Muscle of back (tissue), 11 donors: ENCODE data around the gene KDM7A. TPM values are rescaled to one million over a fixed set of nuclear protein-coding genes. Genes with fewer than 3 reads are reported as not detected.
"Not testable (repeated sequence)": the region's sequence is repeated elsewhere in the genome, so short reads cannot be mapped to it uniquely, and the experiment has no call there.

Experiments used
- DNase-seq, 3 donors: peaks; one replicate each; pipeline versions ENCODE4 v3.0.0 to v3.0.0-alpha.2; 2013
- polyA plus RNA-seq, 10 donors: library from polyadenylated mRNA; unstranded; fragments of 120-200 nt; gene quantifications; one replicate each; pipeline ENCODE4 v1.2.1, GENCODE V29; 2013; ENCODE audit not compliant: insufficient read length in 10 of 10

Gene KDM7A
- polyA plus RNA-seq, 10 donors = 5.9 to 12.0 (median 8.9) TPM

- peak in 1 of 3 donors; percentile 32 for DNase-seq
Observed at GRCh38 chr7:140159497-140159896, 17.3 kb downstream of the KDM7A start.

GRCh38 chr7:140156460-140157080 is 20.2 kb downstream of the KDM7A start:
- no peak for DNase-seq

GRCh38 chr7:140155428-140155827 is 21.4 kb downstream of the KDM7A start:
- no peak for DNase-seq

GRCh38 chr7:140153666-140154161 is 23.1 kb downstream of the KDM7A start:
- DNase-seq = no peak

GRCh38 chr7:140146574-140146973 is 30.2 kb downstream of the KDM7A start:
- no peak for DNase-seq

- DNase-seq = no peak
Observed at GRCh38 chr7:140145709-140146108, 31.1 kb downstream of the KDM7A start.

GRCh38 chr7:140144821-140145220 is 32.0 kb downstream of the KDM7A start:
- DNase-seq = no peak

- no peak for DNase-seq
Observed at GRCh38 chr7:140143997-140144396, 32.8 kb downstream of the KDM7A start.

- no peak for DNase-seq
Observed at GRCh38 chr7:140142031-140142430, 34.8 kb downstream of the KDM7A start.

- DNase-seq = no peak
Observed at GRCh38 chr7:140141256-140141655, 35.5 kb downstream of the KDM7A start.

GRCh38 chr7:140137078-140137477 is 39.7 kb downstream of the KDM7A start:
- DNase-seq = no peak

GRCh38 chr7:140136073-140136472 is 40.7 kb downstream of the KDM7A start:
- no peak for DNase-seq

- DNase-seq = no peak
Observed at GRCh38 chr7:140134039-140134438, 42.7 kb downstream of the KDM7A start.

- DNase-seq = no peak
Observed at GRCh38 chr7:140127360-140128127, 49.2 kb downstream of the KDM7A start.

- DNase-seq = no peak
Observed at GRCh38 chr7:140126435-140127034, 50.2 kb downstream of the KDM7A start.

- DNase-seq = no peak
Observed at GRCh38 chr7:140122965-140123364, 53.8 kb downstream of the KDM7A start.

- no peak for DNase-seq
Observed at GRCh38 chr7:140121326-140121725, 55.5 kb downstream of the KDM7A start.

- not testable (repeated sequence) for DNase-seq
Observed at GRCh38 chr7:140114817-140115216, 62.0 kb downstream of the KDM7A start.

- not testable (repeated sequence) for DNase-seq
Observed at GRCh38 chr7:140108777-140109176, 68.0 kb downstream of the KDM7A start.

- no peak for DNase-seq
Observed at GRCh38 chr7:140096459-140096858, 80.3 kb downstream of the KDM7A start.

- no peak for DNase-seq
Observed at GRCh38 chr7:140093375-140093774, 83.4 kb downstream of the KDM7A start.

- no peak for DNase-seq
Observed at GRCh38 chr7:140085447-140085846, 91.3 kb downstream of the KDM7A start.

- no peak for DNase-seq
Observed at GRCh38 chr7:140084972-140085371, 91.8 kb downstream of the KDM7A start.
